ENCODE measurements around the gene MDC1.

DNA sequence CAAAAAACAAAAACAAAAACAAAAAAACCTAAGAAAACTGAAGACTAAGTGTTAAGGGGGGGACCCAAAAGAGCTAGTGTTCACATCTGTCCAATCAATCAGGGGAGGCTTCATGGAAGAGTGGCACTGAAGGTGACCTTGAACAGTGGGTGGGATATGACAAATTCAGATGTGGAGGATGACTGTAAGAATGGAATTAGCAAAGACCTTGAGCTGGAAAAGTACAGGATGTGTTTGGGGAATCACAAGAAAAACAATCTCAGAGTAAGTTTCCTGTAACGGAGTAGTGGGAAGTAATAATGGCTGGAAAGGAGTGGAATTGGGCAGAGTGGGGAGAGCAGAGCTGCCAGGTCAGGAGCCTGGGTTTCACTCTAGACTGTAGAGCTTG, 30.2 kb upstream of the MDC1 start:
- TF ChIP-seq YY1 (IDR thresholded peaks at IDR 0.05; ENCODE audit: insufficient read depth, insufficient read length) (no peak), ZNF274 (IDR thresholded peaks at IDR 0.05; ENCODE audit: low read depth, low read length) (no peak)

Measured in NT2/D1 (cell line).